ENCODE data around the gene VSX2. TPM values are rescaled to one million over a fixed set of nuclear protein-coding genes. Genes with fewer than 3 reads are reported as not detected.

VSX2 gene
- polyA plus RNA-seq, 1 donor from 2014 or later: not detected

DNA sequence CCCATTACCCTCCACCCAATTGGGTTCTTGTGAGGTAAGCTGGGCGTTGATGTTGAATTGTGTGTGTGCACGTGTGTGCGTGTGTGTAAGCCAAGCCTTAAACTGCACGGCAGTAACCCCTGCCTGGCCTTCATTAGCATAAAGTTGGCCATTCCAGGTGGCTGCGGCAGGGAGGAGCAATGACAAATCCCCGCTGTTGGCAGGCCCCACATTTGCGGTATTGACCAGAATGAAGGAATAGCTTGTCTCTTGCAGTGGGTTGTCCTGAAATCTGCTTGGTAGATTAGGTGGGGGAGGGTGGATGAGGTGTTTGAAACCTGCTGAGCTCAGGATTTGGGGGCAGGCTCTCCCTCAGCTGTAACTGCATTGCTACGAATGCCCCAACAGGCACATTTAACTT lies 7.3 kb downstream of the VSX2 start:
- H3K9ac ChIP-seq (ENCODE audit: low read length): no peak overlapping the region
- H3K36me3 ChIP-seq (ENCODE audit: insufficient read depth, low read length): no peaks in the 10 kb centered on the region
- H3K9me3 ChIP-seq (ENCODE audit: low read length): no peaks in the 10 kb centered on the region
- no peak overlapping the region for H3K27ac ChIP-seq (ENCODE audit: low read length)
- H2AFZ ChIP-seq (ENCODE audit: low read depth, low read length): no peak overlapping the region
- H3K9me2 ChIP-seq (ENCODE audit: insufficient read depth, low read length): no peaks in the 10 kb centered on the region
- H3K4me2 ChIP-seq (ENCODE audit: low read length): no peak overlapping the region
- H3F3A ChIP-seq (ENCODE audit: insufficient read depth, low read length, poor library complexity, severe bottlenecking): no peaks in the 10 kb centered on the region
- TF ChIP-seq SMC3 (conservative IDR thresholded peaks at IDR 0.05; ENCODE audit: poor library complexity): no peak
- TF ChIP-seq EP300 (conservative IDR thresholded peaks at IDR 0.05; ENCODE audit: poor library complexity, severe bottlenecking): no peak
- no peak for TF ChIP-seq TAF1 (IDR thresholded peaks at IDR 0.05; ENCODE audit: low read depth)
- TF ChIP-seq, protein P1, sequence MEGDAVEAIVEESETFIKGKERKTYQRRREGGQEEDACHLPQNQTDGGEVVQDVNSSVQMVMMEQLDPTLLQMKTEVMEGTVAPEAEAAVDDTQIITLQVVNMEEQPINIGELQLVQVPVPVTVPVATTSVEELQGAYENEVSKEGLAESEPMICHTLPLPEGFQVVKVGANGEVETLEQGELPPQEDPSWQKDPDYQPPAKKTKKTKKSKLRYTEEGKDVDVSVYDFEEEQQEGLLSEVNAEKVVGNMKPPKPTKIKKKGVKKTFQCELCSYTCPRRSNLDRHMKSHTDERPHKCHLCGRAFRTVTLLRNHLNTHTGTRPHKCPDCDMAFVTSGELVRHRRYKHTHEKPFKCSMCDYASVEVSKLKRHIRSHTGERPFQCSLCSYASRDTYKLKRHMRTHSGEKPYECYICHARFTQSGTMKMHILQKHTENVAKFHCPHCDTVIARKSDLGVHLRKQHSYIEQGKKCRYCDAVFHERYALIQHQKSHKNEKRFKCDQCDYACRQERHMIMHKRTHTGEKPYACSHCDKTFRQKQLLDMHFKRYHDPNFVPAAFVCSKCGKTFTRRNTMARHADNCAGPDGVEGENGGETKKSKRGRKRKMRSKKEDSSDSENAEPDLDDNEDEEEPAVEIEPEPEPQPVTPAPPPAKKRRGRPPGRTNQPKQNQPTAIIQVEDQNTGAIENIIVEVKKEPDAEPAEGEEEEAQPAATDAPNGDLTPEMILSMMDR (IDR thresholded peaks at IDR 0.05; ENCODE audit: poor library complexity, severe bottlenecking): no peak
- TF ChIP-seq REST (IDR thresholded peaks at IDR 0.05; ENCODE audit: borderline replicate concordance): no peak
- no peak for TF ChIP-seq MXI1 (conservative IDR thresholded peaks at IDR 0.05; ENCODE audit: poor library complexity, severe bottlenecking)
- TF ChIP-seq POLR2AphosphoS5 (IDR thresholded peaks at IDR 0.05): no peak
- TF ChIP-seq EZH2 (IDR thresholded peaks at IDR 0.05; ENCODE audit: borderline replicate concordance, insufficient read depth, low read length, poor library complexity, severe bottlenecking): no peak
- TF ChIP-seq RAD21 (conservative IDR thresholded peaks at IDR 0.05): no peak
- H3K4me3 ChIP-seq (ENCODE audit: low read length): no peak overlapping the region
- no peaks in the 10 kb centered on the region for H3K79me2 ChIP-seq (replicated peaks; ENCODE audit: insufficient read depth, low read length)
- peaks cover 29% of the 10 kb centered on the region for H3K27me3 ChIP-seq (ENCODE audit: insufficient read depth, low read depth, low read length)
- H4K20me1 ChIP-seq (ENCODE audit: insufficient read depth): no peaks in the 10 kb centered on the region

GRCh38 chr14:74248017-74248416 lies 8.8 kb downstream of the VSX2 start:
- no peak overlapping the region for H3K4me2 ChIP-seq (ENCODE audit: low read length)
- H4K20me1 ChIP-seq (ENCODE audit: insufficient read depth): no peaks in the 10 kb centered on the region
- no peaks in the 10 kb centered on the region for H3K9me3 ChIP-seq (ENCODE audit: low read length)
- H3K9ac ChIP-seq (ENCODE audit: low read length): no peak overlapping the region
- TF ChIP-seq POLR2AphosphoS5 (IDR thresholded peaks at IDR 0.05) (no peak), SMC3 (conservative IDR thresholded peaks at IDR 0.05; ENCODE audit: poor library complexity) (no peak), RAD21 (conservative IDR thresholded peaks at IDR 0.05) (no peak), REST (IDR thresholded peaks at IDR 0.05; ENCODE audit: borderline replicate concordance) (no peak), TAF1 (IDR thresholded peaks at IDR 0.05; ENCODE audit: low read depth) (no peak), MXI1 (conservative IDR thresholded peaks at IDR 0.05; ENCODE audit: poor library complexity, severe bottlenecking) (no peak), EZH2 (IDR thresholded peaks at IDR 0.05; ENCODE audit: borderline replicate concordance, insufficient read depth, low read length, poor library complexity, severe bottlenecking) (no peak)
- no peaks in the 10 kb centered on the region for H3F3A ChIP-seq (ENCODE audit: insufficient read depth, low read length, poor library complexity, severe bottlenecking)
- H3K27me3 ChIP-seq (ENCODE audit: insufficient read depth, low read depth, low read length): peaks cover 14% of the 10 kb centered on the region
- H3K9me2 ChIP-seq (ENCODE audit: insufficient read depth, low read length): no peaks in the 10 kb centered on the region
- no peak overlapping the region for H3K4me3 ChIP-seq (ENCODE audit: low read length)
- H3K27ac ChIP-seq (ENCODE audit: low read length): no peak overlapping the region
- H3K36me3 ChIP-seq (ENCODE audit: insufficient read depth, low read length): no peaks in the 10 kb centered on the region
- H3K79me2 ChIP-seq (replicated peaks; ENCODE audit: insufficient read depth, low read length): no peaks in the 10 kb centered on the region
- H2AFZ ChIP-seq (ENCODE audit: low read depth, low read length): no peak overlapping the region

All from neural cell (in vitro differentiated cells).